ENCODE measurements around the gene SLC22A3. TPM values are rescaled to one million over a fixed set of nuclear protein-coding genes. Genes with fewer than 3 reads are reported as not detected.

SLC22A3 gene
- total RNA-seq, 3 donors from 2014 or later: 1.4 to 7.3 (median 1.6) TPM

DNA sequence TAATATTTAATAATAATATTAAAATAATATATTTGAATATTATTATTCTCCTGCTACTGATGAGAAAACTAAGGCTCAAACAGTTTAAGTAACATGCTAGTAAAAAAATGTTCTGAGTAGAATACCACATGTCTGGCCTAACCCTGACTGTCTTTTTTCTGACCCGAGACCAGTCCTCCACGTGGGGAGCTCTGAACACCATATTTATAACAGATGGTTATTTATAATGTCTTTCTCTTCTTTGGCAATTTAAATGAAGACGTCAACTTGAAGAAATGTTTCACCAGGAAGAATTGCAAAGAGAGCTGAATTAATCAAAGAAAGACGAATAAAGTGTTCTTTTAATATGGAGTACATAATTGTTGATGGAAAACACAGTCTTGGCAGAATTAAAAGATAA lies 82.0 kb downstream of the SLC22A3 start:
- ATAC-seq: no peak
- no peak for DNase-seq
- Histone ChIP-seq H3K9me3 (no peaks in the 10 kb centered on the region), H3K36me3 (ENCODE audit: low read depth) (no peaks in the 10 kb centered on the region), H3K4me3 (no peak overlapping the region), H3K4me1 (ENCODE audit: low read depth) (no peaks in the 10 kb centered on the region)
- intact Hi-C loops (cut with DNase I, micrococcal nuclease): no loop called here
- no peak for TF ChIP-seq CTCF (IDR thresholded peaks at IDR 0.05)

GRCh38 chr6:160430751-160431150 lies 82.6 kb downstream of the SLC22A3 start:
- Histone ChIP-seq H3K4me1 (ENCODE audit: low read depth) (no peaks in the 10 kb centered on the region), H3K4me3 (no peak overlapping the region), H3K9me3 (no peaks in the 10 kb centered on the region), H3K36me3 (ENCODE audit: low read depth) (no peaks in the 10 kb centered on the region)
- intact Hi-C loops (cut with DNase I, micrococcal nuclease): no loop called here
- no peak for ATAC-seq
- no peak for TF ChIP-seq CTCF (IDR thresholded peaks at IDR 0.05)
- DNase-seq: no peak

DNA sequence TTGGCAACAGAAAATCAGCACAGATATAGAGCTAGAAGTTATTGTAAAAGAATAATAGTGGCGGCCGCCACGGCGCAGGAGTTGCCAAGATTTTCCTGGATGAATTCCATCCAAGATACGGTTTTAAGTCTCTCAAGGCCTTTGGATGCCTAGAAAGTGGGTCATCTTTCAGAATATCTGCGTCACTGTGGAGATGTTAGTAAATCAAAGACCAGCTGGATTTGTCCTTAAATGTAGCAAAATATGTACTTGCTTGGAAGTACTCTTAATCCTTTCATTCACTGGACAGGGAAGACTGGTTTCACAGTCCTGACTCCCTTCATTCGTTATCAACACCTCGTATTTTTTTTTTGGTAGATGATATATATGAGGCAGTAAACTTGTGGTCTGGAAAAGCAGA lies 83.0 kb downstream of the SLC22A3 start:
- Histone ChIP-seq H3K4me3 (no peak overlapping the region), H3K4me1 (ENCODE audit: low read depth) (no peaks in the 10 kb centered on the region), H3K36me3 (ENCODE audit: low read depth) (no peaks in the 10 kb centered on the region), H3K9me3 (no peaks in the 10 kb centered on the region)
- peak in 2 of 3 donors; percentile 30 to 34 for DNase-seq
- TF ChIP-seq CTCF (IDR thresholded peaks at IDR 0.05): no peak
- ATAC-seq: peak; percentile 54
- intact Hi-C loops (cut with DNase I, micrococcal nuclease): no loop called here

GRCh38 chr6:160431791-160432404 lies 83.7 kb downstream of the SLC22A3 start:
- DNase-seq: no peak

DNA sequence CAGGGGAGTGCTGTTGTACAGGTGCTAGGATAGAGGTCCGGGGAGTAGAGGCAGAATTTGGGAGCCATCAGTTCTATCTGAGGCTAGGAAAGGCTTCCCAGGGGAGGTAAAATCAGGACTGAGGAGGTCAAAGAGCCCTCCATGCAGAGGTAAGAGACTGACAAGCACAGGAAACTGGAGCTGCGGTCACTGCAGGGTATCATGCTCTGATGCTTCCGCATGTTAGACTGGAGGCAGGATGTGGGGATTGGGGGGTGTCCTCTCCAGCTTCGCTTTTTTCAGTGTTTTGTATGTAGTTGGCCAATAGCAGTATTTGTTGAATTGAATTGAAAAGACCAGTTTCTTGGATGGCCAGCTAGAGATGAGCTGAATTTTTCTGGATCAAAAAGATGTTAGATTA lies 87.8 kb downstream of the SLC22A3 start:
- intact Hi-C loops (cut with DNase I, micrococcal nuclease): no loop called here
- TF ChIP-seq CTCF (IDR thresholded peaks at IDR 0.05): no peak
- Histone ChIP-seq H3K9me3 (no peaks in the 10 kb centered on the region), H3K36me3 (ENCODE audit: low read depth) (no peaks in the 10 kb centered on the region), H3K4me3 (no peak overlapping the region), H3K4me1 (ENCODE audit: low read depth) (no peaks in the 10 kb centered on the region)
- ATAC-seq (no peak), DNase-seq (no peak)

More at GRCh38 chr6:160431791-160432404, 83.7 kb downstream of the SLC22A3 start:
- H3K9me3 ChIP-seq: no peaks in the 10 kb centered on the region
- intact Hi-C loops (cut with DNase I, micrococcal nuclease): no loop called here
- no peaks in the 10 kb centered on the region for H3K4me1 ChIP-seq (ENCODE audit: low read depth)
- no peak overlapping the region for H3K4me3 ChIP-seq
- TF ChIP-seq CTCF (IDR thresholded peaks at IDR 0.05): no peak
- no peaks in the 10 kb centered on the region for H3K36me3 ChIP-seq (ENCODE audit: low read depth)
- ATAC-seq: no peak

DNA sequence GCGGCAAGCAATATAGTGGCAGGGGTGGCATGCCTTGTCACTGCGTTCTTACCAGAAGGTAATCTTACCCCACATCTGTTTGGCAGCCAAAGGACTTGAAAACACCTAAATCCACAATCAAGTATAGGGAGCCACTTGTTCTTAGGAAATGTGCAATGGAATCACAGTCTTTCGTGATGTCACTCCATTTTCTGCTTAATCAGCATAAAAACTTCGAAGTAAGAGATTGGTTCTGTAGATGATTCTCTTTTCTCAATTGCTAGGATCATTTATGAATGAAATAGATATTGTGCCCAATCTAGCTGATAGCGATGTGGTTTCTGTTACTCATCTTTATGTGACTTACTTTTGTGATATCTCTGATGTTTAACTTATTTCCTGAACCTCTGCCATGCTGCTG lies 89.0 kb downstream of the SLC22A3 start:
- intact Hi-C loops (cut with DNase I, micrococcal nuclease): no loop called here
- no peak for TF ChIP-seq CTCF (IDR thresholded peaks at IDR 0.05)

More for the DNA sequence above, 89.0 kb downstream of the SLC22A3 start:
- Histone ChIP-seq H3K36me3 (ENCODE audit: low read depth) (no peaks in the 10 kb centered on the region), H3K4me3 (no peak overlapping the region), H3K9me3 (no peaks in the 10 kb centered on the region), H3K4me1 (ENCODE audit: low read depth) (no peaks in the 10 kb centered on the region)
- DNase-seq (no peak), ATAC-seq (no peak)
